ENCODE measurements around the gene EPX.

EPX gene

GRCh38 chr17:58232707-58233156 is 40.2 kb downstream of the EPX start:
- TF ChIP-seq CTCF (IDR thresholded peaks at IDR 0.05; ENCODE audit: low read depth, low read length, missing control alignments): peak; percentile 15
- DNase-seq (ENCODE audit: low read depth): peak; percentile 57
- no peak overlapping the region; the same call in 1 of the 2 replicates for H3K4me3 ChIP-seq (ENCODE audit: low read depth, low read length)

DNA sequence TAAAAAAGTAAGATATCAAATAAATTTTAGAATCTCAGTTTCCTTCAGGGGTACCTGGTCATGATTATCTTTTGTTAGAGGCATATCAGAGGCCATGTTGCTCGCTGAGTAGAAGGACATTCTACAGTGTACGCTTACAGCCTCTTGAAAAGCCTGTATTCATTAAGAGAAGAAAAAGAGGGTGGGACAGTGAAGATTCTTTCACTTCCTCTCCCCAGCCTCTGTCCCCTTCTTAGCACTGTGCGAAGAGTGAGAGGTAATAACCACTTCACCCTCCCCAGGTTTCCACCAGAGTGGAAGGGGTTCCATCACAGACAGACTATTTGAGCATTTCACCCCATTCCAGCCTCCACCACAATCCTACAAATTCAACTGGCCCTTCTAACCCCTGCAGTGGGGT is 41.0 kb downstream of the EPX start:
- peak; percentile 35 for DNase-seq (ENCODE audit: low read depth)
- no peak overlapping the region for H3K4me3 ChIP-seq (ENCODE audit: low read depth, low read length)
- no peak for TF ChIP-seq CTCF (IDR thresholded peaks at IDR 0.05; ENCODE audit: low read depth, low read length, missing control alignments)

DNA sequence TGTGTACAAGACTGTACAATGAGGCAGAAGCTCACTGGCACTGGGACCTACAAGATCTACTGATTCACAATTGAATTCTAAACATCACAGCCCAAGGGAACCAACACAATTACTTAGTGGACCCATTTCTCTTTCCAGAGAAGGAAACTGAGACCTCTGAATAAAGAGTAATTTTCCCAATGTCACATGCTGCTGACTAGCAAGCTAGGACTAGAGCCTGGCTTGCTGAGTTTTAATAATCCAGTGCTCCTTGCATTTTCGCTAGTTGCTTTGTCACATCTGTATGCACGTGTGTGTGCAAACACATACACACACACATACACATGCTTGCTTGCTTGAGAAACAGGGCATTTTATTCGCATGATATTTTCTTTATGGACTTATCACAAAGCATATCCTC is 42.0 kb downstream of the EPX start:
- DNase-seq (ENCODE audit: low read depth): no peak
- no peak for TF ChIP-seq CTCF (IDR thresholded peaks at IDR 0.05; ENCODE audit: low read depth, low read length, missing control alignments)

DNA sequence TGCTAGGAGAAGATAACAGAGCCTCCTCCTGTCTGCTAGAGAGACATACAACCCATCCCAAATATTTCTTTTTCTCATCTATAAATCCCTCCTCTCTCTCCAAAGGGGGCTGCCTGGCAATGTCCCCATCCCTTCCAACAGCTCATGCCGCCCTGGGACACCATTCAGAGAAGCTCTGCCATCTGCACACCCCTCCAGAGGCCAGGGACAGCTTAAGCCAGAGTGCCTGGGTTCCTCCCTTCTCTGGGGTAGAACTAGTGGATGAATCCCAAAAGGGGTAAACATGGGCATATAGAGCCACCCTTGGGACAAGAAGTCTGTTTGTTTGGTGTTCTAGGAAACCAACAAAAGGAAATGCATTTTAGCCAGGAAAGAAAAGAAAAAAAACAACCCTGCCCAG is 43.3 kb downstream of the EPX start:
- H3K4me3 ChIP-seq (ENCODE audit: low read depth, low read length): no peak overlapping the region
- no peak for DNase-seq (ENCODE audit: low read depth)
- no peak for TF ChIP-seq CTCF (IDR thresholded peaks at IDR 0.05; ENCODE audit: low read depth, low read length, missing control alignments)

More for the DNA sequence above, 42.0 kb downstream of the EPX start:
- no peak overlapping the region for H3K4me3 ChIP-seq (ENCODE audit: low read depth, low read length)

GRCh38 chr17:58236394-58236793 is 43.9 kb downstream of the EPX start:
- DNase-seq (ENCODE audit: low read depth): no peak
- TF ChIP-seq CTCF (IDR thresholded peaks at IDR 0.05; ENCODE audit: low read depth, low read length, missing control alignments): no peak
- no peak overlapping the region for H3K4me3 ChIP-seq (ENCODE audit: low read depth, low read length)

- DNase-seq (ENCODE audit: low read depth): no peak
- TF ChIP-seq CTCF (IDR thresholded peaks at IDR 0.05; ENCODE audit: low read depth, low read length, missing control alignments): no peak
- no peak within 1 kb of the TSS for H3K4me3 ChIP-seq (ENCODE audit: low read depth, low read length)
Observed at GRCh38 chr17:58238147-58238634, 45.7 kb downstream of the EPX start, which contains the start of gene LPO. LPO (plus strand) TSS chr17:58238584; CDS start chr17:58242980, 4,396 bp downstream.

DNA sequence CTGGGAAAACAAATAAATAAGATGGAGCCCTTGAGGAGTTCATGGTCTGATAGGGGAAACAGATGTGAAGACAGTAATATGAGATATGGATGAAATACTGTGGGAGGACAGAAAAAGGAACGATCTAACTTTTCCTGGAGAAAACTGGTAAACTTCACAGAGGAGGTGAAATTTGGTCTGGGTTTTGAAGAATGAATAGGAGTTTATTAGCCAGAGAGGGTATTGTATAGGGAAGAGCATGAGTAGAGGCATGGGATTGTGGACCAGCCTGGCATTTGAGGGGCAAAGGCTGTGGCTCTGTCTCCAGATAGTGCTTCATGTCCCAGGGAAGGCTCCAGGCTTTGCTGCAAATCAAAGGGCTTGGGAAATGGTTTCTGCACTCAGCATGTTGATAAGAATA is 47.5 kb downstream of the EPX start:
- no peak overlapping the region for H3K4me3 ChIP-seq (ENCODE audit: low read depth, low read length)
- DNase-seq (ENCODE audit: low read depth): no peak
- no peak for TF ChIP-seq CTCF (IDR thresholded peaks at IDR 0.05; ENCODE audit: low read depth, low read length, missing control alignments)

Data from GM12864 (cell line).